CD4-positive, CD25-positive, alpha-beta regulatory T cell (primary cell): ENCODE measurements around the gene PDE8A. TPM values are rescaled to one million over a fixed set of nuclear protein-coding genes. Genes with fewer than 3 reads are reported as not detected.

Experiments
- ATAC-seq, 2 donors: fragments of 150-1000 bp; cut with Tn5 transposase; one replicate each; pipeline ENCODE4 v1.10.0; 2021; ENCODE audit warnings: low read depth in 2 of 2, moderate number of reproducible peaks in 2 of 2, moderate library complexity in 1 of 2
- DNase-seq, 3 donors: peaks; one replicate each; pipeline versions ENCODE4 v3.0.0 to v3.0.0-alpha.2; 2012 to 2022; ENCODE audit warnings: mixed read lengths in 1 of 3
- H3K27ac ChIP-seq: one replicate; pipeline ENCODE4 v1.7.0; 2013; ENCODE audit warnings: mild to moderate bottlenecking, low read length; ENCODE audit not compliant: insufficient read depth, poor library complexity, severe bottlenecking
- H3K27me3 ChIP-seq: one replicate; pipeline ENCODE4 v1.7.0; 2013; ENCODE audit warnings: low read length; ENCODE audit not compliant: control insufficient read depth, insufficient read depth
- H3K36me3 ChIP-seq: one replicate; pipeline ENCODE4 v1.7.0; 2013; ENCODE audit warnings: mild to moderate bottlenecking, low read length, moderate library complexity; ENCODE audit not compliant: control insufficient read depth, insufficient read depth
- H3K4me1 ChIP-seq: 2 replicates; pipeline ENCODE4 v1.7.0; 2013; ENCODE audit warnings: mild to moderate bottlenecking, low read length; ENCODE audit not compliant: insufficient read depth, control insufficient read depth, poor library complexity, severe bottlenecking
- H3K4me3 ChIP-seq: one replicate; pipeline ENCODE4 v1.7.0; 2013; ENCODE audit warnings: low read depth, mild to moderate bottlenecking, low read length, moderate library complexity
- H3K9me3 ChIP-seq, 2 experiments: 1 replicate in 1 of 2; 2 replicates in 1 of 2; pipeline ENCODE4 v1.7.0; 2013; ENCODE audit warnings: low read length in 2 of 2, mild to moderate bottlenecking in 1 of 2, moderate library complexity in 1 of 2; ENCODE audit not compliant: control insufficient read depth in 2 of 2
- H3K27ac Mint-ChIP-seq, 3 donors: one replicate each; pipeline ENCODE4 v1.8.0; 2020 to 2022; ENCODE audit warnings: mild to moderate bottlenecking in 3 of 3, mixed read lengths in 3 of 3, moderate library complexity in 2 of 3
- H3K27me3 Mint-ChIP-seq: one replicate; pipeline ENCODE4 v1.8.0; 2022; ENCODE audit warnings: mild to moderate bottlenecking, mixed read lengths
- H3K36me3 Mint-ChIP-seq: one replicate; pipeline ENCODE4 v1.8.0; 2020; ENCODE audit warnings: mixed read lengths
- H3K4me1 Mint-ChIP-seq, 4 donors: one replicate each; pipeline ENCODE4 v1.8.0; 2020 to 2022; ENCODE audit warnings: mixed read lengths in 4 of 4, mild to moderate bottlenecking in 1 of 4
- H3K4me3 Mint-ChIP-seq, 4 donors: one replicate each; pipeline ENCODE4 v1.8.0; 2020 to 2022; ENCODE audit warnings: mild to moderate bottlenecking in 4 of 4, mixed read lengths in 4 of 4, moderate library complexity in 3 of 4
- H3K9me3 Mint-ChIP-seq, 7 donors: one replicate each; pipeline ENCODE4 v1.8.0; 2020 to 2022; ENCODE audit warnings: mixed read lengths in 7 of 7, mild to moderate bottlenecking in 3 of 7, moderate library complexity in 2 of 7
- polyA plus RNA-seq, 4 donors: library from polyadenylated mRNA; unstranded; fragments of 300-500 nt; fragmentation: Illumina TruSeq; gene quantifications; one replicate each; pipeline ENCODE4 v1.2.3, GENCODE V29; 2021
- total RNA-seq: library from RNA; stranded (reverse); gene quantifications from one replicate; pipeline ENCODE4 v1.2.3, GENCODE V29; 2022

The PDE8A gene
- total and polyA plus RNA-seq, 5 donors from 2014 or later, result 2.0 to 28.9 (median 4.8) TPM

- no peak overlapping the region for H3K4me3 ChIP-seq
- Mint-ChIP-seq H3K4me1 (peaks cover 5 to 51% (median 36%) of the 10 kb centered on the region in 4 donors), H3K9me3 (no peaks in the 10 kb centered on the region), H3K27ac (peak overlapping the region in 1 of 3 donors; percentile 24), H3K4me3 (no peak overlapping the region), H3K36me3 (peaks cover 4% of the 10 kb centered on the region), H3K27me3 (no peaks in the 10 kb centered on the region)
- ATAC-seq (no peak), DNase-seq (no peak)
- no peaks in the 10 kb centered on the region for H3K27me3 ChIP-seq
- no peaks in the 10 kb centered on the region for H3K9me3 ChIP-seq
- no peaks in the 10 kb centered on the region for H3K36me3 ChIP-seq
- peaks cover 9% of the 10 kb centered on the region for H3K4me1 ChIP-seq
- no peak overlapping the region for H3K27ac ChIP-seq
Measured at GRCh38 chr15:85019815-85020590, 38.3 kb downstream of the PDE8A start.

GRCh38 chr15:85021409-85021808 is 39.8 kb downstream of the PDE8A start:
- Mint-ChIP-seq H3K9me3 (no peaks in the 10 kb centered on the region), H3K27me3 (no peaks in the 10 kb centered on the region), H3K27ac (no peak overlapping the region), H3K4me3 (no peak overlapping the region), H3K36me3 (peaks cover 2% of the 10 kb centered on the region), H3K4me1 (peaks cover 3 to 60% (median 42%) of the 10 kb centered on the region in 4 donors)
- H3K4me3 ChIP-seq, result no peak overlapping the region
- H3K27ac ChIP-seq, result no peak overlapping the region
- ATAC-seq (no peak), DNase-seq (no peak)
- no peaks in the 10 kb centered on the region for H3K36me3 ChIP-seq
- H3K9me3 ChIP-seq, result no peaks in the 10 kb centered on the region
- peaks cover 22% of the 10 kb centered on the region for H3K4me1 ChIP-seq
- no peaks in the 10 kb centered on the region for H3K27me3 ChIP-seq

GRCh38 chr15:85022860-85023403 is 41.3 kb downstream of the PDE8A start:
- H3K27me3 Mint-ChIP-seq, result no peaks in the 10 kb centered on the region
- Histone ChIP-seq H3K4me3 (no peak overlapping the region), H3K9me3 (no peaks in the 10 kb centered on the region), H3K36me3 (no peaks in the 10 kb centered on the region), H3K4me1 (peaks cover 34% of the 10 kb centered on the region), H3K27ac (no peak overlapping the region), H3K27me3 (no peaks in the 10 kb centered on the region)
- ATAC-seq, result no peak
- no peak overlapping the region for H3K4me3 Mint-ChIP-seq
- H3K4me1 Mint-ChIP-seq, result peaks cover 5 to 69% (median 53%) of the 10 kb centered on the region in 4 donors
- H3K27ac Mint-ChIP-seq, result peak overlapping the region in 1 of 3 donors; percentile 76
- H3K9me3 Mint-ChIP-seq, result no peaks in the 10 kb centered on the region
- DNase-seq, result no peak
- H3K36me3 Mint-ChIP-seq, result no peaks in the 10 kb centered on the region

- H3K36me3 ChIP-seq, result no peaks in the 10 kb centered on the region
- H3K4me1 ChIP-seq, result peaks cover 33% of the 10 kb centered on the region
- no peak overlapping the region for H3K4me3 ChIP-seq
- Mint-ChIP-seq H3K4me3 (peak overlapping the region in 2 of 4 donors; percentile 0 to 64), H3K27me3 (no peaks in the 10 kb centered on the region), H3K4me1 (peaks cover 8 to 69% (median 57%) of the 10 kb centered on the region in 4 donors), H3K36me3 (no peaks in the 10 kb centered on the region), H3K9me3 (no peaks in the 10 kb centered on the region), H3K27ac (peak overlapping the region in 1 of 3 donors; percentile 35)
- H3K9me3 ChIP-seq, result no peaks in the 10 kb centered on the region
- H3K27me3 ChIP-seq, result no peaks in the 10 kb centered on the region
- no peak for ATAC-seq
- no peak for DNase-seq
- H3K27ac ChIP-seq, result no peak overlapping the region
Measured at GRCh38 chr15:85024003-85024402, 42.3 kb downstream of the PDE8A start.

GRCh38 chr15:85024509-85025336 is 43.1 kb downstream of the PDE8A start:
- H3K27ac ChIP-seq, result no peak overlapping the region
- H3K36me3 ChIP-seq, result no peaks in the 10 kb centered on the region
- ATAC-seq (peak; percentile 58 to 61), DNase-seq (no peak)
- Mint-ChIP-seq H3K36me3 (no peaks in the 10 kb centered on the region), H3K27ac (peak overlapping the region in 2 of 3 donors; percentile 38 to 83), H3K9me3 (no peaks in the 10 kb centered on the region), H3K27me3 (no peaks in the 10 kb centered on the region), H3K4me3 (peak overlapping the region in 2 of 4 donors; percentile 0 to 64), H3K4me1 (peaks cover 15 to 72% (median 61%) of the 10 kb centered on the region in 4 donors)
- H3K27me3 ChIP-seq, result no peaks in the 10 kb centered on the region
- peaks cover 34% of the 10 kb centered on the region for H3K4me1 ChIP-seq
- H3K9me3 ChIP-seq, result no peaks in the 10 kb centered on the region
- H3K4me3 ChIP-seq, result peak overlapping the region; percentile 21

GRCh38 chr15:85025516-85026251 is 44.0 kb downstream of the PDE8A start:
- DNase-seq (no peak), ATAC-seq (no peak)
- Histone ChIP-seq H3K36me3 (no peaks in the 10 kb centered on the region), H3K27ac (no peak overlapping the region), H3K27me3 (no peaks in the 10 kb centered on the region), H3K9me3 (no peaks in the 10 kb centered on the region), H3K4me3 (no peak overlapping the region), H3K4me1 (peaks cover 44% of the 10 kb centered on the region)
- Mint-ChIP-seq H3K36me3 (no peaks in the 10 kb centered on the region), H3K4me3 (no peak overlapping the region), H3K27me3 (no peaks in the 10 kb centered on the region), H3K27ac (peak overlapping the region in 2 of 3 donors; percentile 17 to 81), H3K4me1 (peaks cover 25 to 77% (median 66%) of the 10 kb centered on the region in 4 donors), H3K9me3 (no peaks in the 10 kb centered on the region)

GRCh38 chr15:85026304-85027032 is 44.8 kb downstream of the PDE8A start:
- Mint-ChIP-seq H3K27me3 (no peaks in the 10 kb centered on the region), H3K4me3 (peak overlapping the region in 3 of 4 donors; percentile 14 to 58 (median 20)), H3K4me1 (peaks cover 30 to 83% (median 71%) of the 10 kb centered on the region in 4 donors), H3K9me3 (no peaks in the 10 kb centered on the region), H3K27ac (peak overlapping the region; percentile 17 to 81 (median 62)), H3K36me3 (no peaks in the 10 kb centered on the region)
- H3K4me1 ChIP-seq, result peaks cover 52% of the 10 kb centered on the region
- ATAC-seq (no peak), DNase-seq (no peak)
- H3K27me3 ChIP-seq, result no peaks in the 10 kb centered on the region
- H3K4me3 ChIP-seq, result no peak overlapping the region
- no peaks in the 10 kb centered on the region for H3K9me3 ChIP-seq
- no peak overlapping the region for H3K27ac ChIP-seq
- H3K36me3 ChIP-seq, result no peaks in the 10 kb centered on the region
